HG02870 (cell line): ENCODE measurements around the gene BTBD2.
A peak's percentile ranks its signal among the peaks of the same experiment; 100 is the strongest.

Experiments
- ATAC-seq: cut with Tn5 transposase; IDR thresholded peaks from one replicate; pipeline ENCODE4 v1.9.1; 2021; ENCODE audit warnings: mild to moderate bottlenecking, moderate library complexity; ENCODE audit not compliant: unreplicated experiment

The BTBD2 gene

GRCh38 chr19:2015608-2015950 is at the start of gene BTBD2:
Gene BTBD2, minus strand, starts transcription at chr19:2015714. Its CDS starts 11 bp downstream, at chr19:2015703.
- no peak for ATAC-seq

- ATAC-seq = no peak
Observed at GRCh38 chr19:2064788-2065524, 49.4 kb upstream of the BTBD2 start.

GRCh38 chr19:2064395-2064787 is 48.9 kb upstream of the BTBD2 start:
- no peak for ATAC-seq

- ATAC-seq = no peak
Observed at GRCh38 chr19:2063824-2064223, 48.3 kb upstream of the BTBD2 start.

GRCh38 chr19:2062770-2063169 is 47.3 kb upstream of the BTBD2 start:
- ATAC-seq = no peak

GRCh38 chr19:2062389-2062729 is 46.8 kb upstream of the BTBD2 start:
- ATAC-seq = no peak

- ATAC-seq = peak; percentile 79
Observed at GRCh38 chr19:2061495-2062388, 46.2 kb upstream of the BTBD2 start.

- peak; percentile 27 for ATAC-seq
Observed at GRCh38 chr19:2060884-2061494, 45.5 kb upstream of the BTBD2 start.

- no peak for ATAC-seq
Observed at GRCh38 chr19:2059422-2060201, 44.1 kb upstream of the BTBD2 start.

GRCh38 chr19:2058570-2059421 is 43.3 kb upstream of the BTBD2 start:
- no peak for ATAC-seq

- no peak for ATAC-seq
Observed at GRCh38 chr19:2057484-2058469, 42.3 kb upstream of the BTBD2 start.

- no peak for ATAC-seq
Observed at GRCh38 chr19:2056837-2057192, 41.3 kb upstream of the BTBD2 start.

- no peak for ATAC-seq
Observed at GRCh38 chr19:2055931-2056836, 40.7 kb upstream of the BTBD2 start.

GRCh38 chr19:2054763-2055162 is 39.2 kb upstream of the BTBD2 start:
- no peak for ATAC-seq

GRCh38 chr19:2053601-2054389 is 38.3 kb upstream of the BTBD2 start:
- no peak for ATAC-seq

GRCh38 chr19:2051773-2052704 is 36.5 kb upstream of the BTBD2 start:
- no peak for ATAC-seq
